Mammary epithelial cell (primary cell): ENCODE data around the gene TET3.

Experiments used
- CTCF ChIP-seq, 2 donors: IDR thresholded peaks in 1 of 2; conservative IDR thresholded peaks in 1 of 2; 2 replicates each; pipeline ENCODE4 v1.5.1; 2011 to 2012; ENCODE audit warnings: inconsistent platforms in 2 of 2, low read length in 2 of 2, mild to moderate bottlenecking in 2 of 2, control low read depth in 1 of 2, low read depth in 1 of 2; ENCODE audit not compliant: insufficient read depth in 1 of 2; ENCODE audit errors: extremely low read depth in 1 of 2
- EZH2 ChIP-seq: IDR thresholded peaks from 2 replicates; pipeline ENCODE4 v1.6.1; 2012; ENCODE audit warnings: low read length, inconsistent platforms, borderline replicate concordance

- TF ChIP-seq CTCF (conservative IDR thresholded peaks at IDR 0.05 in 1 of 2, IDR thresholded peaks at IDR 0.05 in 1 of 2; ENCODE audit: extremely low read depth in 1 of 2, insufficient read depth in 1 of 2, low read depth in 1 of 2, low read length in 2 of 2) (no peak), EZH2 (no peak)
Measured at GRCh38 chr2:74029714-74030397, 45.1 kb downstream of the TET3 start.
